GM20000 (cell line): Measurements from ENCODE around the gene BRIP1.

Source experiments
- DNase-seq: peaks from one replicate; pipeline ENCODE4 v3.0.0; 2012; ENCODE audit warnings: low spot score
- CTCF ChIP-seq: IDR thresholded peaks from 2 replicates; pipeline ENCODE4 v1.5.1; 2012; ENCODE audit warnings: mild to moderate bottlenecking, control low read depth; ENCODE audit errors: extremely low read depth, missing control alignments

BRIP1 gene

GRCh38 chr17:61698244-61698643 is 165.1 kb downstream of the BRIP1 start:
- DNase-seq: no peak
- no peak for TF ChIP-seq CTCF

- no peak for TF ChIP-seq CTCF
- DNase-seq: no peak
Measured at GRCh38 chr17:61695779-61696337, 167.5 kb downstream of the BRIP1 start.

GRCh38 chr17:61694095-61694494 is 169.2 kb downstream of the BRIP1 start:
- DNase-seq: no peak
- TF ChIP-seq CTCF: no peak

GRCh38 chr17:61689610-61690180 is 173.6 kb downstream of the BRIP1 start:
- TF ChIP-seq CTCF: no peak
- DNase-seq: no peak

GRCh38 chr17:61687769-61688168 is 175.6 kb downstream of the BRIP1 start:
- no peak for TF ChIP-seq CTCF

GRCh38 chr17:61686113-61686512 is 177.2 kb downstream of the BRIP1 start:
- no peak for DNase-seq
- TF ChIP-seq CTCF: no peak

More at GRCh38 chr17:61687769-61688168, 175.6 kb downstream of the BRIP1 start:
- no peak for DNase-seq

GRCh38 chr17:61684818-61685217 is 178.5 kb downstream of the BRIP1 start:
- no peak for TF ChIP-seq CTCF
- DNase-seq: no peak
